ENCODE results near the gene ELOVL7. TPM values are rescaled to one million over a fixed set of nuclear protein-coding genes. Genes with fewer than 3 reads are reported as not detected.

Gene ELOVL7
- polyA plus RNA-seq, 3 donors, result 0.21 to 0.36 (median 0.33) TPM

- no peak overlapping the region for H3K27ac ChIP-seq (ENCODE audit: low read depth in 1 of 2, low read length in 2 of 2)
- no peak overlapping the region for H3K4me2 ChIP-seq (replicated peaks; ENCODE audit: extremely low read depth, low read length, poor library complexity, severe bottlenecking)
- peaks cover 2% of the 10 kb centered on the region for H3K4me1 Mint-ChIP-seq
- no peaks in the 10 kb centered on the region for H3K27me3 ChIP-seq (ENCODE audit: control insufficient read depth in 2 of 2, insufficient read depth in 2 of 2, low read length in 2 of 2)
- H3K27me3 Mint-ChIP-seq (ENCODE audit: low read depth in 3 of 3), result no peaks in the 10 kb centered on the region
- H3K4me3 ChIP-seq (replicated peaks in 1 of 3; ENCODE audit: low read depth in 2 of 3, low read length in 3 of 3), result no peak overlapping the region
- WGBS (ENCODE audit: insufficient coverage), result 83% methylated on average over 2 of the region's 2 CpGs
- no peaks in the 10 kb centered on the region for H3K9me3 ChIP-seq (replicated peaks in 1 of 2; ENCODE audit: control insufficient read depth in 1 of 2, insufficient read depth in 1 of 2, low read length in 2 of 2)
- H4K20me1 ChIP-seq (ENCODE audit: insufficient read depth, low read length), result no peaks in the 10 kb centered on the region
- H3K79me2 ChIP-seq (ENCODE audit: insufficient read depth, low read length), result no peaks in the 10 kb centered on the region
- H3K36me3 ChIP-seq (replicated peaks in 1 of 2; ENCODE audit: control insufficient read depth in 1 of 2, insufficient read depth in 2 of 2, low read length in 2 of 2), result no peaks in the 10 kb centered on the region
- no peak overlapping the region for H3K27ac Mint-ChIP-seq
- no peak for TF ChIP-seq CTCF (IDR thresholded peaks at IDR 0.05)
- H3K4me3 Mint-ChIP-seq, result no peak overlapping the region
- no peak for DNase-seq
- no peaks in the 10 kb centered on the region for H3K36me3 Mint-ChIP-seq
- no peaks in the 10 kb centered on the region for H3K4me1 ChIP-seq (ENCODE audit: control insufficient read depth in 1 of 2, insufficient read depth in 2 of 2, low read length in 2 of 2)
- intact Hi-C loops (cut with micrococcal nuclease), result no loop called here
- H3K9me3 Mint-ChIP-seq, result peaks cover 0 to 2% (median 0%) of the 10 kb centered on the region in 7 donors
- H2AFZ ChIP-seq (ENCODE audit: insufficient read depth, low read depth, low read length, poor library complexity, severe bottlenecking), result no peak overlapping the region
- no peak overlapping the region for H3K9ac ChIP-seq (ENCODE audit: insufficient read depth, low read length, poor library complexity, severe bottlenecking)
These were observed 14.4 kb downstream of the ELOVL7 start for GRCh38 chr5:60829490-60830266.

- Histone ChIP-seq H4K20me1 (ENCODE audit: insufficient read depth, low read length) (no peaks in the 10 kb centered on the region), H3K9ac (ENCODE audit: insufficient read depth, low read length, poor library complexity, severe bottlenecking) (no peak overlapping the region), H3K27me3 (ENCODE audit: control insufficient read depth in 2 of 2, insufficient read depth in 2 of 2, low read length in 2 of 2) (no peaks in the 10 kb centered on the region), H2AFZ (ENCODE audit: insufficient read depth, low read depth, low read length, poor library complexity, severe bottlenecking) (no peak overlapping the region), H3K4me1 (ENCODE audit: control insufficient read depth in 1 of 2, insufficient read depth in 2 of 2, low read length in 2 of 2) (no peaks in the 10 kb centered on the region), H3K27ac (ENCODE audit: low read depth in 1 of 2, low read length in 2 of 2) (no peak overlapping the region), H3K36me3 (replicated peaks in 1 of 2; ENCODE audit: control insufficient read depth in 1 of 2, insufficient read depth in 2 of 2, low read length in 2 of 2) (no peaks in the 10 kb centered on the region), H3K4me2 (replicated peaks; ENCODE audit: extremely low read depth, low read length, poor library complexity, severe bottlenecking) (no peak overlapping the region), H3K79me2 (ENCODE audit: insufficient read depth, low read length) (no peaks in the 10 kb centered on the region), H3K4me3 (replicated peaks in 1 of 3; ENCODE audit: low read depth in 2 of 3, low read length in 3 of 3) (no peak overlapping the region), H3K9me3 (replicated peaks in 1 of 2; ENCODE audit: control insufficient read depth in 1 of 2, insufficient read depth in 1 of 2, low read length in 2 of 2) (no peaks in the 10 kb centered on the region)
- Mint-ChIP-seq H3K9me3 (no peaks in the 10 kb centered on the region), H3K4me3 (no peak overlapping the region), H3K27me3 (ENCODE audit: low read depth in 3 of 3) (no peaks in the 10 kb centered on the region), H3K27ac (no peak overlapping the region), H3K4me1 (peaks cover 2% of the 10 kb centered on the region), H3K36me3 (no peaks in the 10 kb centered on the region)
- WGBS (ENCODE audit: insufficient coverage), result no CpG with 5 or more reads among the region's 1 CpG
- no peak for DNase-seq
- intact Hi-C loops (cut with micrococcal nuclease), result no loop called here
- no peak for TF ChIP-seq CTCF (IDR thresholded peaks at IDR 0.05)
These were observed 16.9 kb downstream of the ELOVL7 start for GRCh38 chr5:60827201-60827600.
